ENCODE data around the gene PHAF1. TPM values are rescaled to one million over a fixed set of nuclear protein-coding genes. Genes with fewer than 3 reads are reported as not detected.

The PHAF1 gene
- total and polyA plus RNA-seq, 2 experiments from 2014 or later = 15.2 to 24.4 TPM

DNA sequence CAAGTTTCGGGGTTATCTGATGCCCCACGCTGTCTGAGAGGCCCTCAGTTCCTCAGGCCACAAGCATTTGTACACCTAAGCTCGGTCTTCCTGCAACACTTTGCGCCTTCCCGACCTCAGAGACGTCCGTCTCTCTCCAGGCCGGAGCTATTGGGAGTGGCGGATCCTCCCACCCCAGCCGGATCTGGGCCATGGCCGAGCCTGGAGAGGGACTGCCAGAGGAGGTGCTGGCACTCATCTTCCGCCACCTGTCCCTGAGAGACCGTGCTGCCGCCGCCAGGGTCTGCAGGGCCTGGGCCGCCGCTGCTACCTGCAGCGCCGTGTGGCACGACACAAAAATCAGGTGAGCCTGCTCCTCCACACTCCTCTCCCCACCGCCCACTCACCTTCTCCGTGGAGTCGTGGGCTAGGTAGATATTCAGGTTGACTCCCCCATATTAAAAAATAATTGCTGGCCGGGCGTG is 51.9 kb downstream of the PHAF1 start:
- H2AFZ ChIP-seq = no peak overlapping the region
- 67 to 72% methylated on average over 24 to 25 of the region's 25 CpGs for WGBS, 2 experiments (ENCODE audit: low coverage in 1 of 2, low lambda C conversion rate in 2 of 2, missing lambda C conversion rate in 2 of 2)
- in situ Hi-C loops (cut with MboI) = loop anchor here (25.0 kb wide), 1 partner anchor 199 kb away; the partner anchor contains the start of gene CES3
- no peaks in the 10 kb centered on the region for H3K9me2 ChIP-seq (ENCODE audit: insufficient read depth)
- no peaks in the 10 kb centered on the region for H3K36me3 ChIP-seq (ENCODE audit: low read depth)
- no peaks in the 10 kb centered on the region for H3K27me3 ChIP-seq (replicated peaks; ENCODE audit: insufficient read depth)
- no peak overlapping the region; the same call in 1 of the 2 replicates for H3K9ac ChIP-seq
- no peaks in the 10 kb centered on the region for H3K4me1 ChIP-seq (ENCODE audit: insufficient read depth)
- TF ChIP-seq EZH2 (IDR thresholded peaks at IDR 0.05; ENCODE audit: insufficient read depth, poor library complexity, severe bottlenecking) (no peak), EZH2phosphoT487 (IDR thresholded peaks at IDR 0.05; ENCODE audit: insufficient read depth, low read depth) (no peak)
- 0 out of 2 replicates have a peak, but pooled peaks cover 4% of the 10 kb centered on the region for H3K79me2 ChIP-seq (ENCODE audit: insufficient read depth)
- H3K9me3 ChIP-seq (ENCODE audit: low read depth) = no peaks in the 10 kb centered on the region
- no peaks in the 10 kb centered on the region for H4K20me1 ChIP-seq (ENCODE audit: insufficient read depth)
- H3F3A ChIP-seq (ENCODE audit: insufficient read depth) = peaks cover 7% of the 10 kb centered on the region; the same call in 1 of the 2 replicates
- H3K4me2 ChIP-seq (ENCODE audit: unreplicated experiment) = peak overlapping the region; percentile 86
- H3K4me3 ChIP-seq = no peak overlapping the region
- no peak overlapping the region for H3K27ac ChIP-seq
- no peak for DNase-seq

DNA sequence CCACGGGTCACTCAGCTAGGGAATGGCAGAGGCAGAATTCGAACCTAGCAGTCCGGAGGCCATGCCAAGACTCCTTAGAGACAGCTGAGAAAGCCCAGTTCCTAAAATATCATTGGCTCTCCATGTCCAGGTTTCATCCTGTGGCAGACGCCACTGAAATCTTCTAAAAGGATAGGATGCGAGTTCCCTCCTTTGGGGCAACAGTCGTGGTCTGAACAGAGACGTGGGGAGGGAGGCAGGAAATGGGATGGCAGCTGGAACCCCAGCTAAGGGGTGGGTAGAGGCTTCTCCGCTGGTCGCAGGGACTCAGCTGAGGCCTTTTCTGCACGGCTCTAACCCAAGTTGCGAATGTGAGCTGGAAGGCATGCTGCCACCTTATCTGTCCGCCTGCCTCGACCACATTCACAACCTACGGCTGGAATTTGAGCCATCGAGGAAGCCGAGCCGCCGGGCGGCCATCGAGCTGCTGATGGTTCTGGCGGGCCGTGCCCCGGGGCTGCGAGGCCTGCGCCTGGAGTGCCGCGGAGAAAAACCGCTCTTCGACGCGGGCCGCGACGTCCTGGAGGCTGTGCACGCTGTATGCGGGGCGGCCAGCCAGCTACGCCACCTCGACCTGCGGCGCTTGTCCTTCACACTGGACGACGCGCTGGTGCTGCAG is 52.9 kb downstream of the PHAF1 start:
- DNase-seq = no peak
- no peaks in the 10 kb centered on the region for H4K20me1 ChIP-seq (ENCODE audit: insufficient read depth)
- no peaks in the 10 kb centered on the region for H3K9me2 ChIP-seq (ENCODE audit: insufficient read depth)
- H3K79me2 ChIP-seq (ENCODE audit: insufficient read depth) = 0 out of 2 replicates have a peak, but pooled peaks cover 4% of the 10 kb centered on the region
- no peak overlapping the region for H3K27ac ChIP-seq
- H2AFZ ChIP-seq = no peak overlapping the region
- no peaks in the 10 kb centered on the region for H3K9me3 ChIP-seq (ENCODE audit: low read depth)
- H3F3A ChIP-seq (ENCODE audit: insufficient read depth) = peaks cover 7% of the 10 kb centered on the region; the same call in 1 of the 2 replicates
- TF ChIP-seq EZH2 (IDR thresholded peaks at IDR 0.05; ENCODE audit: insufficient read depth, poor library complexity, severe bottlenecking) = no peak
- TF ChIP-seq EZH2phosphoT487 (IDR thresholded peaks at IDR 0.05; ENCODE audit: insufficient read depth, low read depth) = no peak
- 93% methylated on average over 42 to 44 of the region's 44 CpGs for WGBS, 2 experiments (ENCODE audit: low coverage in 1 of 2, low lambda C conversion rate in 2 of 2, missing lambda C conversion rate in 2 of 2)
- no peak overlapping the region for H3K4me3 ChIP-seq
- in situ Hi-C loops (cut with MboI) = loop anchor here (25.0 kb wide), 1 partner anchor 200 kb away; the partner anchor contains the start of gene CES3
- H3K9ac ChIP-seq = no peak overlapping the region
- H3K4me1 ChIP-seq (ENCODE audit: insufficient read depth) = no peaks in the 10 kb centered on the region
- no peaks in the 10 kb centered on the region for H3K27me3 ChIP-seq (replicated peaks; ENCODE audit: insufficient read depth)
- no peaks in the 10 kb centered on the region for H3K36me3 ChIP-seq (ENCODE audit: low read depth)
- H3K4me2 ChIP-seq (ENCODE audit: unreplicated experiment) = no peak overlapping the region

DNA sequence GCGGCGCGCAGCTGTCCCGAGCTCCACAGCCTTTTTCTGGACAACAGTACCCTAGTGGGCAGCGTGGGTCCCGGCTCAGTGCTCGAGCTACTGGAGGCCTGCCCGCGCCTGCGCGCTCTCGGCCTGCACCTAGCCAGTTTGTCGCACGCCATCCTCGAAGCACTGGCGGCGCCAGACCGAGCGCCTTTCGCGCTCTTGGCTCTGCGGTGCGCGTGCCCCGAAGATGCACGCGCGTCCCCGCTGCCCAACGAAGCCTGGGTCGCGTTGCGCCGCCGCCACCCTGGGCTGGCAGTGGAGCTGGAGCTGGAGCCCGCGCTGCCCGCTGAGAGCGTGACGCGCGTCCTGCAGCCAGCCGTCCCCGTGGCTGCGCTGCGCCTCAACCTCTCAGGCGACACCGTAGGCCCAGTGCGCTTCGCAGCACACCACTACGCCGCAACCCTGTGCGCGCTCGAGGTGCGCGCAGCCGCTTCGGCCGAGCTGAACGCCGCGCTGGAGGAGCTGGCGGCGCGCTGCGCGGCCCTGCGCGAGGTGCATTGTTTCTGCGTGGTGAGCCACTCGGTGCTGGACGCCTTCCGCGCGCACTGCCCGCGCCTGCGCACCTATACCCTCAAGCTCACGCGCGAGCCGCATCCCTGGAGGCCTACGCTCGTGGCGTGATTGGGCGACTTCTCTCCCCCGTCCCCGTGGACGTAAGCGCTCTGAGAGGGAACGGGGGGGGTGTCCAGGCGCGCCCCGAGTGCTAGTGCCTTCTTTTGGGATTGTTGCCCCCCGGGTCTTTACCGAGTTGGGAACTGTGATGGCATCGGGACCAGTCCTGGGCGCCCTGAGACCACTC is 53.6 kb downstream of the PHAF1 start:
- 0 out of 2 replicates have a peak, but pooled peaks cover 4% of the 10 kb centered on the region for H3K79me2 ChIP-seq (ENCODE audit: insufficient read depth)
- H3F3A ChIP-seq (ENCODE audit: insufficient read depth) = peaks cover 5% of the 10 kb centered on the region; the same call in 1 of the 2 replicates
- H3K9me3 ChIP-seq (ENCODE audit: low read depth) = no peaks in the 10 kb centered on the region
- no peak overlapping the region for H2AFZ ChIP-seq
- TF ChIP-seq EZH2phosphoT487 (IDR thresholded peaks at IDR 0.05; ENCODE audit: insufficient read depth, low read depth) (no peak), EZH2 (IDR thresholded peaks at IDR 0.05; ENCODE audit: insufficient read depth, poor library complexity, severe bottlenecking) (no peak)
- 83 to 89% methylated on average over 92 to 99 of the region's 99 CpGs for WGBS, 2 experiments (ENCODE audit: low coverage in 1 of 2, low lambda C conversion rate in 2 of 2, missing lambda C conversion rate in 2 of 2)
- H3K27ac ChIP-seq = no peak overlapping the region
- H4K20me1 ChIP-seq (ENCODE audit: insufficient read depth) = no peaks in the 10 kb centered on the region
- H3K4me3 ChIP-seq = no peak overlapping the region
- no peaks in the 10 kb centered on the region for H3K4me1 ChIP-seq (ENCODE audit: insufficient read depth)
- in situ Hi-C loops (cut with MboI) = loop anchor here (25.0 kb wide), 1 partner anchor 201 kb away; the partner anchor contains the start of gene CES3
- no peaks in the 10 kb centered on the region for H3K9me2 ChIP-seq (ENCODE audit: insufficient read depth)
- H3K27me3 ChIP-seq (replicated peaks; ENCODE audit: insufficient read depth) = no peaks in the 10 kb centered on the region
- no peaks in the 10 kb centered on the region for H3K36me3 ChIP-seq (ENCODE audit: low read depth)
- DNase-seq = no peak
- H3K9ac ChIP-seq = no peak overlapping the region
- no peak overlapping the region for H3K4me2 ChIP-seq (ENCODE audit: unreplicated experiment)

DNA sequence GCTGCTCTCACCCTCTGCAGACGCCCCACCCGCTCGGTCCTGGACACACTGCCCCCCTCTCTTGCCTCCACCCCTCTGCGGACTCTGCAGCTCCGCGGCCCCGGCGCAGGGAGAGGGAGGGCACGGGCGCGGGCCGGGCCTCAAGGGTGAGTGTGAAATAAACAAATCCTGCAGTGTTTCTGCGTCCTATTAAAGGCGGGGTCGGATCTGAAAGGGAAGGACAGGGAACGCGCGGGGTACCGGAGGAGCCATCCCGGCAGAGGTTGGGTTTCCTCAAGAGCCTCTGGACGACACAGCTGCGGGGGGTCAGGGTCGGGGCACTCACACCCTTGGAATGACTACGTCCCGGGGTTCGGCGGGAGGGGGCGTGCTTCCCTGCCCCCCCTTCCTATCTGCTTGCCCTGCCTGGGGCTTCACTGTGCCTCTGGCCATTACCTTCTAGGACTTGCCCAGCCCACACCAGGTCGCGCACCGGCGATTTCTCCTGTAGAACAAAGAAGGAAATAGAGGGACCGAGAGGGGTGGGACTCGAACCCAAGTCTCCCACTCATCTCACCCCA is 54.3 kb downstream of the PHAF1 start:
- DNase-seq = no peak
- TF ChIP-seq EZH2phosphoT487 (IDR thresholded peaks at IDR 0.05; ENCODE audit: insufficient read depth, low read depth) = no peak
- TF ChIP-seq EZH2 (IDR thresholded peaks at IDR 0.05; ENCODE audit: insufficient read depth, poor library complexity, severe bottlenecking) = no peak
- 16 to 22% methylated on average over 12 to 33 of the region's 34 CpGs for WGBS, 2 experiments (ENCODE audit: low coverage in 1 of 2, low lambda C conversion rate in 2 of 2, missing lambda C conversion rate in 2 of 2)
- H3K4me1 ChIP-seq (ENCODE audit: insufficient read depth) = no peaks in the 10 kb centered on the region
- no peak overlapping the region for H3K9ac ChIP-seq
- H3K27ac ChIP-seq = no peak overlapping the region
- H4K20me1 ChIP-seq (ENCODE audit: insufficient read depth) = no peaks in the 10 kb centered on the region
- no peaks in the 10 kb centered on the region for H3K9me2 ChIP-seq (ENCODE audit: insufficient read depth)
- H3K4me3 ChIP-seq = no peak overlapping the region
- H2AFZ ChIP-seq = no peak overlapping the region
- no peaks in the 10 kb centered on the region for H3K9me3 ChIP-seq (ENCODE audit: low read depth)
- H3F3A ChIP-seq (ENCODE audit: insufficient read depth) = no peaks in the 10 kb centered on the region
- no peak overlapping the region for H3K4me2 ChIP-seq (ENCODE audit: unreplicated experiment)
- no peaks in the 10 kb centered on the region for H3K36me3 ChIP-seq (ENCODE audit: low read depth)
- in situ Hi-C loops (cut with MboI) = loop anchor here (25.0 kb wide), 1 partner anchor 202 kb away; the partner anchor contains the start of gene CES3
- no peaks in the 10 kb centered on the region for H3K27me3 ChIP-seq (replicated peaks; ENCODE audit: insufficient read depth)
- 0 out of 2 replicates have a peak, but pooled peaks cover 4% of the 10 kb centered on the region for H3K79me2 ChIP-seq (ENCODE audit: insufficient read depth)

All from GM23248 (cell line).